WTC11 (cell line): ENCODE measurements around the gene TMEM181.

Experiments used
- ATF1 ChIP-seq: sonication (generic); formaldehyde crosslinking; IDR thresholded peaks from 2 replicates; pipeline ENCODE4 v1.8.1; 2023; ENCODE audit warnings: mild to moderate bottlenecking, moderate library complexity, missing genetic modification reagents
- CDX4 ChIP-seq: fragments of 250-450 bp; sonication (Bioruptor Pico); IDR thresholded peaks from 2 replicates; pipeline ENCODE4 v1.9.0; 2021; ENCODE audit warnings: moderate library complexity, mild to moderate bottlenecking, inconsistent platforms, borderline replicate concordance
- CREB1 ChIP-seq: sonication (generic); formaldehyde crosslinking; IDR thresholded peaks from 2 replicates; pipeline ENCODE4 v1.8.0; 2023; ENCODE audit warnings: mild to moderate bottlenecking, missing genetic modification reagents
- CTCF ChIP-seq: fragments of 200-600 bp; IDR thresholded peaks from 2 replicates; pipeline ENCODE4 v1.8.0; 2022; ENCODE audit warnings: antibody characterized with exemption
- HMGXB4 ChIP-seq: sonication (generic); formaldehyde crosslinking; IDR thresholded peaks from 2 replicates; pipeline ENCODE4 v1.8.1; 2023; ENCODE audit warnings: mild to moderate bottlenecking, moderate library complexity, missing genetic modification reagents
- ZNF219 ChIP-seq: sonication (generic); formaldehyde crosslinking; IDR thresholded peaks from 2 replicates; pipeline ENCODE4 v1.8.0; 2023; ENCODE audit warnings: missing genetic modification reagents, mild to moderate bottlenecking, borderline replicate concordance
- TF ChIP-seq, protein P1 (sequence below): sonication (generic); formaldehyde crosslinking; conservative IDR thresholded peaks from 2 replicates; pipeline ENCODE4 v1.8.1; 2022; ENCODE audit warnings: mild to moderate bottlenecking, missing genetic modification reagents

DNA sequence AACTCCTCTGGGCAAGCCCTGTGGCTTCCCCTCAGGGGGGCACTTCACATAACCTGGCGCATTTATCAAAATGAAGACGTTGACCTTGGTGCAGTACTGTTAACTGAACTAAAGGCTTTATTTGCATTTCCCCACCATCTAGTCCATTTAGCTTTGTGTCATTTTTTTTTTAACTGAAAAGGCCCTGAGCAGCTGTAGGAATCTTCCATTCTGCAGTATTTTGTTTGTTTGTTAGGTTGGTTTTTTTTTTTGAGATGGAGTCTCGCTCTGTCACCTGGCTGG lies 10.7 kb downstream of the TMEM181 start:
- TF ChIP-seq ZNF219 (CRISPR knock-in tag) (no peak), CDX4 (no peak), CTCF (no peak), CREB1 (CRISPR knock-in tag) (no peak), HMGXB4 (CRISPR knock-in tag) (no peak), ATF1 (CRISPR knock-in tag) (no peak)
- TF ChIP-seq, protein P1, sequence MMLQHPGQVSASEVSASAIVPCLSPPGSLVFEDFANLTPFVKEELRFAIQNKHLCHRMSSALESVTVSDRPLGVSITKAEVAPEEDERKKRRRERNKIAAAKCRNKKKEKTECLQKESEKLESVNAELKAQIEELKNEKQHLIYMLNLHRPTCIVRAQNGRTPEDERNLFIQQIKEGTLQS (CRISPR knock-in tag) = no peak
